Mesodermal cell (in vitro differentiated cells): ENCODE measurements around the gene PER1.

ENCODE experiments used
- H3K27ac ChIP-seq: 2 replicates; pipeline ENCODE4 v1.7.0; 2013; ENCODE audit warnings: mild to moderate bottlenecking, low read depth, low read length, moderate library complexity; ENCODE audit not compliant: severe bottlenecking
- H3K36me3 ChIP-seq: 2 replicates; pipeline ENCODE4 v1.7.1; 2013; ENCODE audit warnings: mild to moderate bottlenecking, low read length, moderate library complexity; ENCODE audit not compliant: control insufficient read depth, insufficient read depth
- H3K4me1 ChIP-seq: one replicate; pipeline ENCODE4 v1.7.1; 2013; ENCODE audit warnings: mild to moderate bottlenecking, low read length; ENCODE audit not compliant: insufficient read depth, control insufficient read depth, poor library complexity, severe bottlenecking
- H3K4me3 ChIP-seq: 2 replicates; pipeline ENCODE4 v1.7.0; 2013; ENCODE audit warnings: low read length, control low read depth, mild to moderate bottlenecking; ENCODE audit not compliant: insufficient read depth, poor library complexity, severe bottlenecking; ENCODE audit errors: extremely low read depth
- H3K9me3 ChIP-seq: 2 replicates; pipeline ENCODE4 v1.7.1; 2013; ENCODE audit warnings: mild to moderate bottlenecking, low read length, moderate library complexity; ENCODE audit not compliant: control insufficient read depth
- WGBS, 2 experiments: methylation state at CpG; one replicate each; pipeline ENCODE4 v1.1.5; 2013; ENCODE audit warnings: missing lambda C conversion rate in 2 of 2; ENCODE audit not compliant: insufficient coverage in 2 of 2; 5-methylcytosine and 5-hydroxymethylcytosine counted together

The PER1 gene

DNA sequence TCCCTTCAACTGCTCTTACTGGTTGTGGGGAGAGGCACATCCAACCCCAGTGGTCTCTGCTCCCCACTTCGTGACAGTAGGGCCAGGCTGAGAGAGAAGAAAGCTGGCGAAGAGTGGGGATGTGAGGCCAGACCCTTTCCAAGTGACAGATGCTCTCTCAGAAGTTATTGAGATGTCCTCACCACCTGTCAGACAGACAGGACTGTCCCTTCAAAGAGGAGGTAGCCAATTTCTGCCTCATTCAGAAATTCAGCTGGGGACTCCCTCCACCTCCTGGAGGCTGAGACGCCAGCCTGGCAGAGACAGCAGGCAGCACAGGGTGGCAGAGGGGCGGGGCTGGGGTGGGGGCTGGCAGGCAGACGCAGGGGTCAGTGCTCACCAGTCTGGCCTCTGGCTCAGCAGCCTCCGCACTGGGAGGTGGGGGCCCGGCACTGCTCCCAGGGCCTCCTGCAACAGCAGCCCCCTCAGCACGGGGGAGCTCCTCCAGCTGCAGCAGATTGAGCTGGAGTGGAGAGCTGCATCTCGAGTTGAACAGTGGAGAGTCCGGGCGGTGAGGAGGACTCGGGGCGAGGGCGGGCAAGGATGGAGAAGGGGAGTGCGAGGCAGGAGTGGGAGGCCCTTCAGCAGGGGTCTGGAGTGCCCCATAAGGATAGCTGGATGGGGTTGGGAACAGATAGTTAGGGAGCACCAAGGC lies 9.2 kb downstream of the PER1 start:
- H3K4me1 ChIP-seq: peaks cover under 1% of the 10 kb centered on the region
- peaks cover 74% of the 10 kb centered on the region for H3K36me3 ChIP-seq
- no peaks in the 10 kb centered on the region for H3K9me3 ChIP-seq
- WGBS, 2 experiments: 95 to 98% methylated on average over 8 to 14 of the region's 15 CpGs
- H3K4me3 ChIP-seq: no peak overlapping the region
- no peak overlapping the region for H3K27ac ChIP-seq

DNA sequence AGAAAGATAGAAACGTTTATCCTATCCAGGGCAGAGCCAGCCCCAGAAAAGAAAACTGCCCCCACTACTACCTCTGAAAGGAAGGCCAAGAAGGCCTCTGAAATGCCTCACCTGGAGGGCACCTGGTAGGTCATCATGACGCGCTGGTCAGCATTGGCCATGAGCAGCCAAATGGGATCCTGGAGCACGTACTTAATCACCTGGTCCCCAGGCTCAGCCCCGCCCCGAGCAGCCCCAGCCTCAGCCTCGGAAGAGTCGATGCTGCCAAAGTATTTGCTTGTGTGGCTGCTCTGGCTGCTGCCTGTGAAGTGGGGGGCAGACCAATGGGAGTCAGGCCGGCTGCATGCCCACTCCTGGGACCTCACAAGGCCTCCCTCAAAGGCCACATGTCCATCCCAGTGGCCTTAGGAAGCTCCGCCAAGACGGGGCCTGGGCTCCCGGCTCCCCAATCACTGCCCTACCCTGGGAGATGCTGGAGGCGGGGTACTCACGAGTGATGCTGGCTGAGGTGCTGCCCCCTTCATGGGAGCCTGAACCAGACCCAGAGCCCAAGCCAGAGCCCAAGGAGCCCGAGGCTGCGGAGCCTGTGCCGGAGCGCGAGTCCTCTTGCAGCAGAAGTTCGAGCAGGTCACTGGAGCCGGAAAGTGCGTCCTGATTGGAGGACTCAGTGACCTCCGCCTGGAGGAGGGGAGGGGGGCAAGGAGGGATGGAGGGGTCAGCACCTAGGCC lies 9.9 kb downstream of the PER1 start:
- 95 to 96% methylated on average over 15 to 22 of the region's 23 CpGs for WGBS, 2 experiments
- Histone ChIP-seq H3K36me3 (peaks cover 67% of the 10 kb centered on the region), H3K4me1 (peaks cover 3% of the 10 kb centered on the region), H3K4me3 (no peak overlapping the region), H3K9me3 (no peaks in the 10 kb centered on the region), H3K27ac (no peak overlapping the region)

DNA sequence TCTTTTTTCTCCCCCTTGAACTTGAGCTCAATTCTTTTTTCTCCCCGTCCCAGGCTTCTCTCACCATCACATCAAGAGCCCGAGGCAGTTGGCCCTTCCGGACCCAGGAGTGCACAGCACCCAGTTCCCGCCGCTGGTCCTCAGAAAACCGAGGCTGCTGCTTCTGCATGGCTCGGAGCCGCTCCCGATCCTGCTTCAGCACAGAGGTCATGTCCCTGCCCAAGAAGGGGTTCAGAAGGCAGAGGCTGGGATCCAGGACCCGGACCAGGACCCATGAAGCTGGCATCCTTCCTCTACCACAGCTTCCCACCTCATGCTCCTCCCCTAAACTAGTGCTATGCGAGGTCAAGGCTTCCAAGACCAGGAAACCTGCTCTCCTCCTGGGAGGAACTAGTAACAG lies 10.5 kb downstream of the PER1 start:
- 92 to 93% methylated on average over 9 to 10 of the region's 11 CpGs for WGBS, 2 experiments
- peaks cover 3% of the 10 kb centered on the region for H3K4me1 ChIP-seq
- H3K27ac ChIP-seq: no peak overlapping the region
- H3K36me3 ChIP-seq: peaks cover 61% of the 10 kb centered on the region
- no peaks in the 10 kb centered on the region for H3K9me3 ChIP-seq
- no peak overlapping the region for H3K4me3 ChIP-seq

DNA sequence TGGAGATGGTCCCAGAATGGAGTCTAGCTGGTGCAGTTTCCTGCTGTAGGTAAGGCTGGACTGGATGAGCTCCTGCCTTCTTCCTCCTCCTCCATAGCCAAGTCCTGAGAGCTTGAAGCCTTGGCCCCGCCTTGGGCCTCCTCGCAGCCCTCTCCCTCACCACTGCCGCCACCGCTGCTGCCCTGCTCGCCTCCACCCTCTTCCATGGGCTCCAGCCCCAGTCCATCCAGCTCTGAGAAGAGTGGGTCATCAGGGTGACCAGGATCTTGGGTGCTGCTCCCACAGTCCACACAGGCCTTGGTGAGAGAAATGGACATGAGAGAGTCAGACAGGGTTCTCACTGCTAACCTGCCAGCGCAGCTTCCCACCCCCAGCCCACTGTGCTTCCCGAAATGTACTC lies 11.2 kb downstream of the PER1 start:
- Histone ChIP-seq H3K27ac (no peak overlapping the region), H3K36me3 (peaks cover 54% of the 10 kb centered on the region)
- WGBS, 2 experiments: 95 to 100% methylated on average over 2 to 7 of the region's 7 CpGs

DNA sequence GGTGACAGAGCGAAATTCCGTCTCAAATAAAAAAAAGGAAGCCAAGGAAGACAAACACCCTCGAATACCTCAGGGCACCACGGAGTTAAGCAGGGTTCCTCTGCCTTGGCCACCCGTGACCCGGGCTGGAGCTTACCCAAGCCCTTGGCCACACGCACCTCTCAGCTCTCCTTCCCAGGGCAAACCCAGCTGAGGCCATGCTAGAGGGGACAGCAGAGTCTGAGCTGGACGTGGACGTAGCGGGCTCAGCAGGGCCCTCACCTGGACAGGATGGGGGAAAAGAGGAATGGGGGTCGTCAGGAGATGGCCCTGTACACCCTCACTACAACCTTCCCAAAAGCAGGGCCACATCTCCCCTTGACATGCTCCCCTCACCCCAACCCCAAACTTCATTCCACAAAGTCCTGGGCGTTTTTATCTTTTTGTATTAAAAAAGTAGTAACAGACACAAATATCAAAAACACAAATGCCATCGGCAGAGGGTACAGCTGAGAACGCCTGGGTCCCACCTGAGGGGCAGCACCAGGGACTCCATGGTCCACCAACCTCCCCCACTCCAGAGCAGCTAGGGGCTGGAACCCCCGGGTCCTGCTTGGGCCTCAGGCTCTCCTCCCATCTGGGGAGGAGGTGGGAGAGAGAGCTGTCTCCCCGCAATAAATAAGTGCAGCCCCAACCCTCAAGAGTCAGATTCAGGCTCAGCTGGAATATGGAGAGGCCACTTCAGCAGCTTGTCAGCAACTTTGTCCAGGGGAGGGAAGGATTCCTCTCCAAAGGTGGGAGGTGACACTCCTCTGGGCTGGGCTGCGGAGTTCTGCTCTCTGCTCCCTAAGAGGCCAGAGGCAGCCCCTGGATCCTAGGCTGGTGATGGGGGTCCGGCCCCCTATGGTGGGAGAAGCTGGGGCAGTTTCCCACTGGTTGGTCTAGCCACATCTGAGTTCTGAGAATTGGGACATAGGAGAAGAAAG lies 11.9 kb downstream of the PER1 start:
- Histone ChIP-seq H3K27ac (no peak overlapping the region), H3K36me3 (peaks cover 47% of the 10 kb centered on the region), H3K4me1 (peaks cover 3% of the 10 kb centered on the region), H3K9me3 (no peaks in the 10 kb centered on the region), H3K4me3 (no peak overlapping the region)
- WGBS, 2 experiments: 97 to 98% methylated on average over 6 to 8 of the region's 18 CpGs

More for the DNA sequence above, 11.2 kb downstream of the PER1 start:
- H3K9me3 ChIP-seq: no peaks in the 10 kb centered on the region
- peaks cover 3% of the 10 kb centered on the region for H3K4me1 ChIP-seq
- no peak overlapping the region for H3K4me3 ChIP-seq

DNA sequence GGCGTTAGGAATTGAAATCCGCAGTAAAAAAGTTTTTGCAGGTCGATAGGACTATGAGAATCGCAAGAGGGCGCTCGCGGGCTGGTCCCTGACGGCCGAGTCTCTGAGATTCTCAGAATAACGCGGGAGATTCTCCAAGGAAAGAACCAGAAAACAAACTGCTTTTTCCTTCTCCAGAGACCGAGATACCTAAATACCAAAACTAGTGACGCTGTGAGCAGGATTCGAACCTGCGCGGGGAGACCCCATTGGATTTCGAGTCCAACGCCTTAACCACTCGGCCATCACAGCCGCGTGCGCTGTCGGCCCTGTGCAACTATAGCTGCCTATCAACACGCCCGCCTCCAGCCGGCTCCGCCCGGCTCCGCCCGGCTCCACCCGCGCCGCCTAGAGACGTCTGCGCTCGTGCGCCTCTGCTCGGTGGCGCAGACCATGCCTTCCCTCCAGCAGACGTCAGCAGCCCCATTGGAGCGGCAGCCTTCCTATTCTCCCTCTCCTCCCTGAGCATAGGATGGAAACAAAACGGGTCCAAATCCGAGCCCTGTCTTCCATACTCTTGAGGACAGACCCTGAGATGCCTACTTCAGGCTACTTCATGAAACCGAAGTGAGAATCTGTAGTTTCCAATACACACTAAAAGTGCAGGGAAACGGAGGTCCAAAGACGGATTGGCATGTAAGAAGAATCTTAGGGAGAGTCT lies 13.4 kb downstream of the PER1 start:
- Histone ChIP-seq H3K9me3 (no peaks in the 10 kb centered on the region), H3K27ac (peak overlapping the region; percentile 90), H3K4me3 (peak overlapping the region; percentile 56), H3K36me3 (peaks cover 36% of the 10 kb centered on the region), H3K4me1 (peaks cover 7% of the 10 kb centered on the region)
- WGBS, 2 experiments: 0% methylated on average over 23 to 43 of the region's 46 CpGs

DNA sequence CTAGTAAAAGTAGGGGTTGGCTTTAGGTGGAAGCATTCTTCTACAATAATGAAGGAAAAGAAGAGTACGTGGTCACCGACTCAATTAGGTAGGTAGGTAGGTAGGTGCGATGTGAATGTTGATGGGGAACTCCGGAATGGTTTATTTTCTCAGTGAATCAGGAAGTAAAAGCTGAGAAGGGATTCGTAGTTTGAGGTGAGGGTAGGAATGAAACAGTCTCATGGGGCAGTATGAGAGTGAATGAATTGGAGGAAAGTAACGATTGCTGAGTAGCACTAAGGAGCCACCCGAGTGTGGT lies 13.9 kb downstream of the PER1 start:
- peaks cover 31% of the 10 kb centered on the region for H3K36me3 ChIP-seq
- H3K9me3 ChIP-seq: no peaks in the 10 kb centered on the region
- H3K4me1 ChIP-seq: peaks cover 12% of the 10 kb centered on the region
- peak overlapping the region; percentile 46 for H3K4me3 ChIP-seq
- no peak overlapping the region for H3K27ac ChIP-seq
- WGBS, 2 experiments: 1 to 2% methylated on average over 7 of the region's 7 CpGs

DNA sequence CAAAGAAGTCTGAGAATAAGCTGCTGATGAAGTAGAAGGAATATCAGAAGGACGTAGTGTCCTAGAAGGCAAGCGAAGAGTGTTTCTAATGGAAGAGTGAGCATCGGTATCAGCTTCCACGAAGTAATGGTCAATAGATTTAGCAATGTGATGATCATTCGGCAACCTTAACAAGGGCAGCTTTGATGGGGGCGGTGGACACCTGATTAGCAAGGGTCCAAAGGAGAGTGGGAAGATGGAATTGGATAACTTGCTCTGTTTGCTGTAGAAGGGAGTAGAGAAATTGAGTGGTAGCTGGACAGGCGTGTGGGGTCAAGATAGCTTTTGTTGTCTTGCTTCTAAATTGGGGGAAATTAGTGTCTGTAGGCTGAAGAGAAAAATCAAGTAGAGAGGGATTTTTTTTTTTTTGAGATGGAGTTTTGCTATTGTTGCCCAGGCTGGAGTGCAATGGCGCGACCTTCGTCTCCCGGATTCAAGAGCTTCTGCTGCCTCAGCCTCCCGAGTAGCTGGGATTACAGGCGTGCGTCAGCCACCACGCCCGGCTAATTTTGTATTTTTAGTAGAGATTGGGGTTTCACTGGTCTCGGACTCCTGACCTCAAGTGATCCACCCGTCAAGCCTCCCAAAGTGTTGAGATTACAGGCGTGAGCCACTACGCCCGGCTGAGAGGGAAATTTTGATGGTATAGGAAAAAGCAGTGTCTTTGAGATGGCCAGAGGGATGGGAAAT lies 14.4 kb downstream of the PER1 start:
- Histone ChIP-seq H3K27ac (no peak overlapping the region), H3K9me3 (no peaks in the 10 kb centered on the region), H3K4me3 (peak overlapping the region; percentile 46), H3K36me3 (peaks cover 27% of the 10 kb centered on the region), H3K4me1 (peaks cover 12% of the 10 kb centered on the region)
- 41 to 47% methylated on average over 13 to 14 of the region's 21 CpGs for WGBS, 2 experiments

DNA sequence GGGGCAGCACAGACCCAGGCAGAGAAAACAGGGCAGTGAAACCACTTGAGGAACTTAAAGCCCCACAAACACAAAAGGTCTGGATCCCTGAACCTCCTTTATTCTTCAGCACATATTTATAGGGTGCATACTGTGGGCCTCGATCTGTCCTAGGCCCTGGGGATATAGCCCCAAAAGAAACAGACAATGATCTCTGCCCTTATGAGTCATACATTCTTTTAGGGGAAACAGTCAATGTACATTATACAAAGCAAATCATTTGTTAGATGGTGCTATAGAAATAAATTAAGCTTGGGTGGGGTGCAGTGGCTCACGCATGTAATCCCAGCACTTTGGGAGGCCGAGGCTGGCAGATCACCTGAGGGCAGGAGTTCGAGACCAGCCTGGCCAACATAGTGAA lies 18.3 kb downstream of the PER1 start:
- peak overlapping the region; percentile 45 for H3K27ac ChIP-seq
- WGBS, 2 experiments: 86 to 95% methylated on average over 3 to 4 of the region's 4 CpGs
- H3K4me1 ChIP-seq: peaks cover 12% of the 10 kb centered on the region
- H3K36me3 ChIP-seq: no peaks in the 10 kb centered on the region
- no peaks in the 10 kb centered on the region for H3K9me3 ChIP-seq
- H3K4me3 ChIP-seq: no peak overlapping the region

DNA sequence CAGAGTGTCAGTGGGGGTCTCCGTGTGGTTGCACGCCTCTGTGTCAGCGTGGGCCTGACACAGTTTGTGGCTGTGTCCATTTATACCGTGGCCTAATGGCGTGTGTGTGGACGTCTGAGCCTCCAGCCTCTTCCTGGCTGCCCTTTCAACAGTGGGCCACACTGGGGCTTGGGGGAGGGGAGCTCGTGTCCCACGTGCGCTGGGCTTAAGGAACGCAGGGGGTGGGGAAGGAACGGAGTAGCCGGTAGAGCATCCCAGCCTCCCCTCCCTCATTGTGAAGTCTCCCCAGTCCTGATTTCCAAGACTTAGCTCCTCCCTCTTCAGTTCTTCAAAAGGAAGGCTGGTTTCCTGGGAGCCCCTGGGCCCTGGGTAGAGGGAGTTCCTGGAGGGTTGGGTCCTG lies 18.8 kb downstream of the PER1 start:
- Histone ChIP-seq H3K36me3 (no peaks in the 10 kb centered on the region), H3K4me1 (peaks cover 12% of the 10 kb centered on the region), H3K9me3 (no peaks in the 10 kb centered on the region), H3K4me3 (no peak overlapping the region), H3K27ac (peak overlapping the region; percentile 45)
- 67 to 75% methylated on average over 5 to 10 of the region's 12 CpGs for WGBS, 2 experiments
